ENCODE results near the gene PCGF2. TPM values are rescaled to one million over a fixed set of nuclear protein-coding genes. Genes with fewer than 3 reads are reported as not detected.

Gene PCGF2
- total RNA-seq, 2 experiments from 2014 or later = 12.8 to 47.3 TPM

DNA sequence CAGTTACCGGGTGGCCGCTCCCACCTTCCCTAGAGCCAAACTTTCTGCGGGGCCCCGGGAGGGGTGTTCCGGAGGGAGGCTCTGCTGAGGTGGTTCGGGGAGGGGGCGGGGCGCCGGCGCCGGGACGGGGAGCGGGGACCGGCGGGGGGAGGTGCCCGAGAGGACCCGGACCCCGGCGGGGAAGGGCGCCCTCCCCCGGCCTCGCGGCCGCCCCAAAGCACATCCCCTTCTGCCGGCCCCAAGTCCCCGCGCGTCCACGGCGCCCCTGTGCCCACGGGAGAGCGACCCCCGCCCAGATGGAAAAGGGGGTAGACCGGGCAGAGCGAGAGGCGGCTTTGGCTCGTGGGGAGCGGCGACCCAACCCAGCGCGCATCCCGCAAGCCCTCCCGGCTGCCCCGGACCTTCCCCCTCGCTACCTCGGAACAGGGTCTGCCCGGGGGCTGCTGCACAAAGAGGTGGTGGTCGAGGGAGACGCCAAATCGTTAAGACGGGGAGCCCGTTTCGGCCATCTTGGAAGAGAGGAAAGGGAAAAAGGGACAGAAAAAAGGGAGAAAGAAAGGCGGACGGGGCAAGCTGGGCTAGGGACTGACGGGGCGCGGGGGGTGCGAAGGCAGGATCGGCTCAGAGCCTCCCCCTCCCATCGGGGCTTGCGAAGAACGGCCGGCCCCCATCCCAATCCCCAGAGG, 530 bp downstream of the PCGF2 start:
- BruUV-seq (replicated peaks) = no TSS peak
- peak overlapping the region; percentile 80 for H3K4me2 ChIP-seq (ENCODE audit: low read length)
- ChIA-PET POLR2A (no interaction called here), CTCF (ENCODE audit: unreplicated experiment) (no interaction called here)
- intact Hi-C loops (cut with micrococcal nuclease; ENCODE audit: unreplicated experiment) = loop anchor here (1.0 to 2.0 kb wide), 2 partner anchors 17 to 45 kb away; partner anchors contain the start of gene CISD3
- peaks cover 65% of the 10 kb centered on the region for H3K4me1 ChIP-seq (ENCODE audit: insufficient read depth, low read length, poor library complexity, severe bottlenecking)
- H3K4me3 ChIP-seq (ENCODE audit: low read depth, low read length, poor library complexity, severe bottlenecking) = peak overlapping the region; percentile 79
- peak overlapping the region; percentile 84 for H3K27ac ChIP-seq (ENCODE audit: low read depth, low read length, poor library complexity, severe bottlenecking)
- no peaks in the 10 kb centered on the region for H3K9me2 ChIP-seq (ENCODE audit: insufficient read depth, low read length)
- no peaks in the 10 kb centered on the region for H4K20me1 ChIP-seq (ENCODE audit: insufficient read depth, low read length)
- DNase-seq (ENCODE audit: low spot score) = peak; percentile 70
- H2AFZ ChIP-seq (ENCODE audit: low read length) = peak overlapping the region; percentile 61; the same call in 1 of the 2 replicates
- TF ChIP-seq, protein P1, sequence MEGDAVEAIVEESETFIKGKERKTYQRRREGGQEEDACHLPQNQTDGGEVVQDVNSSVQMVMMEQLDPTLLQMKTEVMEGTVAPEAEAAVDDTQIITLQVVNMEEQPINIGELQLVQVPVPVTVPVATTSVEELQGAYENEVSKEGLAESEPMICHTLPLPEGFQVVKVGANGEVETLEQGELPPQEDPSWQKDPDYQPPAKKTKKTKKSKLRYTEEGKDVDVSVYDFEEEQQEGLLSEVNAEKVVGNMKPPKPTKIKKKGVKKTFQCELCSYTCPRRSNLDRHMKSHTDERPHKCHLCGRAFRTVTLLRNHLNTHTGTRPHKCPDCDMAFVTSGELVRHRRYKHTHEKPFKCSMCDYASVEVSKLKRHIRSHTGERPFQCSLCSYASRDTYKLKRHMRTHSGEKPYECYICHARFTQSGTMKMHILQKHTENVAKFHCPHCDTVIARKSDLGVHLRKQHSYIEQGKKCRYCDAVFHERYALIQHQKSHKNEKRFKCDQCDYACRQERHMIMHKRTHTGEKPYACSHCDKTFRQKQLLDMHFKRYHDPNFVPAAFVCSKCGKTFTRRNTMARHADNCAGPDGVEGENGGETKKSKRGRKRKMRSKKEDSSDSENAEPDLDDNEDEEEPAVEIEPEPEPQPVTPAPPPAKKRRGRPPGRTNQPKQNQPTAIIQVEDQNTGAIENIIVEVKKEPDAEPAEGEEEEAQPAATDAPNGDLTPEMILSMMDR (conservative IDR thresholded peaks at IDR 0.05; ENCODE audit: low read length) = peak; percentile 65
- TF ChIP-seq EZH2phosphoT487 (IDR thresholded peaks at IDR 0.05; ENCODE audit: borderline replicate concordance, low read depth, low read length) = no peak
- H3K79me2 ChIP-seq (ENCODE audit: insufficient read depth, low read depth, low read length) = peaks cover 47% of the 10 kb centered on the region
- peaks cover 6% of the 10 kb centered on the region; the same call in 1 of the 2 replicates for H3K36me3 ChIP-seq (ENCODE audit: insufficient read depth, low read length)
- no peaks in the 10 kb centered on the region for H3K9me3 ChIP-seq (ENCODE audit: low read length)

DNA sequence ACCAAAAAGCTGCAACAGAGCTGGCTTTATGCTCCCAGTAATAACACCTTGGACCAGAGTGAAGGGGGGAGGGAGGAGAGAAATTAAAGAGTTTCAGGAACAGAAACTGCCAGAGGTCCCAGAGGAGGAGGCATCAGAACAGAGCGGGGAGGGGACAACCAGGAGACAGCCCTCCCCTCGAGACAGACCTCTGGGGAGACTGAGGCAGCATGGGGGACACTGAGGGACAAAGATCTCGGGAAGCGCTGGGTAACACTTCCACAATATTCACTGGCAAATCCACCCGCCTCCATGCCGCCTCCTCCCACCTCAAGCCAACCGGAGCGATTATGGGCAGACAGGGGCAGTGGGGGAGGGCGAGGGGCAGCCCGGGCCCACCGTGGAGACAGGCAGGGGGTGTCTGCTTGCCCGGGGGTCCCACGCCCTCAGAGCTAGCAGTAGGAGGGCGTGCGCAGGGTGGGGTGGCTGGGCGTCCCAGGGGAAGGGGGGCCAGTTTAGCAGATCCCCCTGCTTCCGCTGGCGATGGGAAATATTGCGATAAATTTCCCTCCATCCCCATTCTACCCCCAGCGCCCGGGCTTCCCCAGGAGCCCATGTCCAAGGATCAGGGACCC, 1.2 kb downstream of the PCGF2 start:
- H3K4me1 ChIP-seq (ENCODE audit: insufficient read depth, low read length, poor library complexity, severe bottlenecking) = peaks cover 71% of the 10 kb centered on the region
- H3K36me3 ChIP-seq (ENCODE audit: insufficient read depth, low read length) = peaks cover 6% of the 10 kb centered on the region; the same call in 1 of the 2 replicates
- intact Hi-C loops (cut with micrococcal nuclease; ENCODE audit: unreplicated experiment) = loop anchor here (1.0 to 2.0 kb wide), 2 partner anchors 17 to 44 kb away; partner anchors contain the start of gene CISD3
- peak overlapping the region; percentile 10; the same call in 1 of the 2 replicates for H2AFZ ChIP-seq (ENCODE audit: low read length)
- ChIA-PET POLR2A (interaction anchor here (0.7 kb wide), 1 partner anchor 164 kb away, joined by 3 read pairs; no protein-coding TSS in a partner anchor), CTCF (ENCODE audit: unreplicated experiment) (no interaction called here)
- H3K9me2 ChIP-seq (ENCODE audit: insufficient read depth, low read length) = no peaks in the 10 kb centered on the region
- H4K20me1 ChIP-seq (ENCODE audit: insufficient read depth, low read length) = no peaks in the 10 kb centered on the region
- TF ChIP-seq, protein P1 (conservative IDR thresholded peaks at IDR 0.05; ENCODE audit: low read length) = no peak
- no peak for TF ChIP-seq EZH2phosphoT487 (IDR thresholded peaks at IDR 0.05; ENCODE audit: borderline replicate concordance, low read depth, low read length)
- no TSS peak for BruUV-seq (replicated peaks)
- no peaks in the 10 kb centered on the region for H3K9me3 ChIP-seq (ENCODE audit: low read length)
- peak overlapping the region; percentile 79 for H3K4me3 ChIP-seq (ENCODE audit: low read depth, low read length, poor library complexity, severe bottlenecking)
- H3K27ac ChIP-seq (ENCODE audit: low read depth, low read length, poor library complexity, severe bottlenecking) = peak overlapping the region; percentile 84
- H3K4me2 ChIP-seq (ENCODE audit: low read length) = peak overlapping the region; percentile 80
- peak; percentile 64 for DNase-seq (ENCODE audit: low spot score)
- H3K79me2 ChIP-seq (ENCODE audit: insufficient read depth, low read depth, low read length) = peaks cover 54% of the 10 kb centered on the region
